HG02884 (cell line): ENCODE results near the gene MPST.

ENCODE experiments used
- ATAC-seq: cut with Tn5 transposase; IDR thresholded peaks from one replicate; pipeline ENCODE4 v1.9.1; 2021; ENCODE audit warnings: mild to moderate bottlenecking, moderate library complexity; ENCODE audit not compliant: unreplicated experiment

The MPST gene

DNA sequence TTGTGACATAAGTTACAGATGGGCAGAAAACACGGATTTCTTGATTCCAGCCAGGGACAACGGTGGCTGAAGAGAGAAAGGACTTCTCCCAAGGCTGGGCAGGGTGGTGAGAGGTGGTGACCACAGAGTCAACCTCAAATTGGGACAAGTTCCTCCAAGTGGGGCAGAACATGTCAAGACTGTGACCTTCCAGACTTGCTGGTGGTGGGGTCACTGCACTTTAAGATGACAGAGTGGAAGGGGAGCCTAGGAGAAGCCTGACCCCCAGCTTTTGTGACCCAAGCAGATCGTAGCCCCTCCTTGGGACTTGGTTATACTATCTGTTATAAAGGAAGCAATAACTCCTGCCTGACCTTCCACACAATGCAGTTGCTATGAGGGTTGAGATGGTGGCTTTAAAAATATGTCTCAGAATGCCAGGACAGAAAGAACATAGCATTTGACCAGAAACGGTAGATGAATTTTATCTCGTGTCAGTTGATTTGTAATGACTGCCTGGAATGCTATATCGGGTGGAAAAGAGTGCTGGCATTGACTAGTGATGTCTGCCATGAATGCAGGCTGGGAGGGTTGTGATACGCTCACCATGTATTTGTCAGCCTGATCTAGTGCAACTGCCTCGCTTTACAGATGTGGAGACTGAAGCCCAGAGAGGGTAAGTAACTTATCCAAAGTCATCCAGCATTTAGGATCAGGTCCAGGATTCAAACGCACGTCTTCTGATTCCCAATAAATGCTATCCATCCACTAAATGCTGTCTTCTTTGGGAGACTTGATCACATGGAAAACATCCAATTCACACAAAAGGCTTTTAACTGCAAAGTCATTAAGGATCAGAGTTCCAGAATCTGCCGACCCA lies 18.6 kb upstream of the MPST start:
- ATAC-seq = no peak

DNA sequence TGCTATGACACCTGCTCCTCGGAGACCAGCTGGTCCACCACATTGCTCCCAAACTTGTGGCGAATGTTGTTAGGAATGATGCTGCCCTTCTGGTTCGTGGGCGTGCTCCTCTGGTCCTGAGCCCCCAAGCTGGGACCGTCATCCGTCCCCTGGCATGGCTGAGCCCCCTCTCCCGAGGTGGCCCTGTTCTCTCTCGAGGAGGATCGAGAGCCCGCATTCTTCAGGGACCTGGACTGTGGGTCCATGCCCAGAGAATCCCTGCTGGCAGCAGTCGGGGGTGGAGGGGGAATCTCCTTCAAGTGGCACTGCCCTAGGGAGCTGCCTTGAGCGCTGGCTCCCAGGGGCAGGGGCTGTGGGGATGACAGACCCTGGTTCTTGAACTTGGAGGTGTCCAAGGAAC lies 17.7 kb upstream of the MPST start:
- no peak for ATAC-seq

DNA sequence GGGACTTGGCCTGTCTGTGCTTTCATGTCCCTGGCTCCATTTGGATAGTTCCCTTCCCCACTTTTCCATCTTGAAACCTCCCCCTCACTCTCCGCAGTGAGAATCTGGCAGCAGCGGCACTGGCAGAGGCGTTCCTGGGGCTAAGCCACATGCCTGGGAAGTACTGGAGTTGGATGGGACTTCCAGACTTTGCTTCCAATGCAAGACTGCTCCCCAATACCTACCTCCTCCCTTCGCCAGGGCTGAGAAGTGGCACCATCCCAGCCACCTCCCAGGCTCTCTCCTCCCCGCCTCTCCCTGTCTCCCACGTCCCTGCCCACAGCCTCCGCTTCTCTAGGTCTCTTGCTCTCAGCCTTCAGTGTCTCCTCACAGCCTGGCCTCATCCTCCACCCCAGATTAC lies 16.9 kb upstream of the MPST start:
- ATAC-seq = no peak

DNA sequence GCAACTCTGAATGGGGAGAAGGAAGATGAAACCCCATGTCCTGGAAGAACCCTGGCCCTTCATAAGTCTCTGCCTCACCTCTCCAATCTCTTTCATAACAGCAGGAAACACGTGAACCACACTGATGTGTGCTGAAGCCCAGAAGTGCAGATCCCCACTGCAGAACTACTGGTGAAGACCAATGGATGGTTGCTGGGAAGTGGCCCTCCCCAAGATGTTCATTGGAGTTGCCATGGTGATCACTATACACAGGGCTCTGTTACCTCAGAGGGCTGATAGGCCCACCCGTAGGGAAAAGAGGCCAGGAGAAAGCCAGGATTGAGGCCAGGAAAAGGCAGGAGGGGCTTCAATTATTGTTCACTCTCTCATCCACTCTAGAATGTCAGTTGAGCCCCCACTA lies 11.9 kb upstream of the MPST start:
- no peak for ATAC-seq

DNA sequence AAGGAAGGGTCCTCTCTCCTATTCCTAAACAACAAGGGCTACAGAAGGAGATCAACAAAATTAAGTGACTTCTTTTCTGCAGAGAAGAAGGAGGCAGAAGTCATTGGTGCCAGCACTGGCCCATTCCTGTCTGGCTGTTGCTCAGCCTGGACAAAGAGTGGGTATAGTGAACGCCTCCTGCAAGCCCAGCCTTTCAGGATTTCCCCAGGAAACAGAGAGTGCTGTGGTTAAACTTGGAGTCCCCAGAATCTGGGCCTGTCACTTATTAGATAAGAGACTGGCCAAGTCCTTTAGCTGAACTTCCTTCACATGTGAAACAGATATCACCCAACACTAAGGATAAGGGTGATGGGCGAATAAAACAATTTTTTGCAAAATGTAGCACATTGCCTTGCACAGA lies 11.2 kb upstream of the MPST start:
- no peak for ATAC-seq

DNA sequence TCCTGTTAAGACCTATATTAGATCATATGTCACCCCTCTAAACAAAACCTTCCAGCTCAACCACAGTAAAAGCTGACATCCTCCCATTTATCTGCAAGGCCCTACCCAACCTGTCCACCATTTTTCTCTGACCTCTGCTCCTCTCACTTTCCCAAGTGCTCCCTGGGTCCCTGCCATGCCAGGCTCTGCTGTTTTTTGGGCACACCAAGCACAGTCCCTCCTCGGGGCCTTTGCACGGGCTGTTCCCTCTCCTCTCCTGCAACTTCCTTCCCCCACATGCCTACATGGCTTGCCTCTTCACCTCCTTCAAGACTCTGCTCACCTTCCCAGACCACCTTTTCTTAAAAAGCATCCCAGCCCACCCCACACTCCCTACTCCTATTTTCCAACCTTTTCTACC lies 10.1 kb upstream of the MPST start:
- ATAC-seq = no peak

DNA sequence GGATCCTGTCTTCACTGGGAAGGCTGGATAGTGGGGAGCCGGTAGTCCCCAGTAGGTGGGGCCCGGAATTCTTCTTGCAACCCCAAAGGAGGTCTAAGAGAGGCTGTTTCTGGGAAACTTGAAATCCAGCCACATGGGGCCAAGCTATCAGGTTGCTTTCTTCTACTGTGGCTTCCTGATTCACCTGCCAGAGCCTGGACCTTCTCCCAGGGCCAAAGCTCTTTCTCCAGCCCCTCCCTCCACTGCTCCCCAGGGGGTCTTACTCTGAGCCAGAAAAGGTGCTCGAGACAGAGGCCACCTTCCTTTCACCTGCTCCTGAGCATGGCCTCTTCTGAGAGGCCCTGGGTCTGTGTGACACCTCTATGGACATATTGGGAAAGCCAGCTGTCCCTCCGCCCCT lies 9.4 kb upstream of the MPST start:
- no peak for ATAC-seq

DNA sequence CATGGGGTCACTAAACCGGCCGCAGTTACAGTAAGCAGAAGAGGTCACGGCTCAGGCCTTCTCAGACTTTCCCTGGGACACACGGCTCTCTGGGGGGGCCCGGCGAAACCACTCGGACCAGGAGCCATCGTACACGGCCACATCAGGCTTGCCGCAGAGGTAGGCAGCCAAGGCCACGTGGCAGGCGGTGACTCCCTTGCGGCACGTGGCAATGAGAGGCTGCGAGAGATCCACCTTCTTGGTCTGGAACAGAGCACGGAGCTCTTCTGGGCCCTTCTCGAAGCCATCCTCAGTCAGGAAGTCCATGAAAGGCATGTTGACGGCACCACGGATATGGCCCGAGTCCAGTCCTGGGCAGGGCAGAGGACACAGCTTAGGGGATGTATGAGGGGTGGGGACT lies 8.6 kb upstream of the MPST start:
- no peak for ATAC-seq

DNA sequence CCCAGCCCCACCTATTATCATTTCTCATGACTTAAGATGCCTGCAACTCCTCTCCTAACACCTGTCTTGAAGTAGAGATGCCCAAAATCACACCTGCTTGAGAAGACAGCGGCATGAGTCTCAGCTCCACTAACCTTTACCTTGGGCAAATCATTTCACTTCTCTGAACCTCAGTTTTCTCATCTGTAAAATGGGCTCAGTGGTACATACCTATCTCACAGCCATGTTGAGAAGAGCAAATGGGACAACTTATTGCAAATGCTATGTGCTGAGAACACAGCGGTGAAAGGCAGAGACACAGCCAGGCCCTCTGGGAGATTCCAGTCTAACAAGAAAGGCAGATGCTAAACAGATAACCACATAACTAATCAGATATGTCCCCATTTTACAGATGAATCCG lies 8.1 kb upstream of the MPST start:
- ATAC-seq = no peak

DNA sequence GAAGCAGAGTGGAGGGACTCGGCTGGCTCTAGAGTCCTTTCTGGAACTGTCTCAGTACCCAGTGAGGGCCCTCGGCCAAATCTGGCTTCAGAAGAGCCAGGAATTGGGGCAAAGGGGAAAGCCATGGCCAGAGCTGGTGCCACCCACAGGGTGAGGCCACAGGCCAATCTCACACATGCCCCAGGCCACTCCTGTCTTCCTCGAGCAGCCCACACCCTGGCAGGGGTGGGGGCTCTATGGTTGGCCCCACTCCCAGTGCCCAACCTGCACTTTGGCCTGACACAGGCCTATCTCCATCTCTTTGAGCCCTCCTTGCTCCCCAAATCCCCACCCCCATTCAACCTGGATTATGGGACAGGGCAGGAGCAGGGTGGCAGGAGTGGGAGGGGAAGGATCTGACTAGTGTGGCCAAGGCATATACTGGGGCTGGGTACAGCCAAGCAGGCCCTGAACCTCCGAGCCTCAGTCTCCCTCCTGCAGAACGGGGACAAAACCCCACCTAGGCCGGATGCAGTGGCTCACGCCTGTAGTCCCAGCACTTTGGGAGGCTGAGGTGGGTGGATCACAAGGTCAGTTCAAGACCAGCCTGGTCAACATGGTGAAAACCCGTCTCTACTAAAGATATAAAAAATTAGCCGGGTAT lies 7.2 kb upstream of the MPST start:
- ATAC-seq = no peak

DNA sequence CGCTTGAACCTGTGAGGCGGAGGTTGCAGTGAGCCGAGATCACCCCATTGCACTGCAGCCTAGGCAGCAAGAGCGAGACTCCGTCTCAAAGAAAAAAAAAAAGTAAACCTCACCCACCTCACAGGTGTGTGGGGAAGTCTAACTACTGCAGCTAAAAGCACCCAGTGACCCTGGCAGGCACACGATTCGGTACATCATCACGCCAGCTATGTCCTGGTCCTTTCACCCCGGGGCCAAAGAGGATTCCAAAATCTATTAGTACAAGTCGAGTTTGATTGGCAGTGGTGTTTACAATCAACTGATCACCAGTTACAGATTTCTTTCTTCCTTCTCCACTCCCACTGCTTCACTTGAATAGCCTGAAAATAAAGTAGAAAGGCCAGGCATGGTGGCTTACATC lies 6.6 kb upstream of the MPST start:
- no peak for ATAC-seq

DNA sequence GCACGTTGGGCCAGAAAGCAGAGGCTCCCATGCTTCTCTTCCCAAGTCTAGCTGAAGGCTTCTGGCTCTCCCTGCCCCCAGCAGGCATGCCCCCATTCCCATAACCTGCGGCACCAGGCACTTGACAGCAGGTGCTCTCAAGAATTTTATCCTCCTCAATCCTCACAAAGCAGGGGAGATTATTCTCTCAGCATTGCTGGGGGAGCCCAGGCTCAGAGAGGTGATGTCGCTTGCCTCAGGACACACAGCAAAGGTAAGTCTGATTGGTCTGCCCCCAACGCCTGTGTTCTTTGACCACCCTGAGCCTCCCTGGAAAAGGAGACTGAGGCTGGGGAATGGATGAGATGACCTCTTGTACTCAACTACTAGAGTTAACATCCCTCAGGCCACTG lies 5.1 kb upstream of the MPST start:
- ATAC-seq = no peak

DNA sequence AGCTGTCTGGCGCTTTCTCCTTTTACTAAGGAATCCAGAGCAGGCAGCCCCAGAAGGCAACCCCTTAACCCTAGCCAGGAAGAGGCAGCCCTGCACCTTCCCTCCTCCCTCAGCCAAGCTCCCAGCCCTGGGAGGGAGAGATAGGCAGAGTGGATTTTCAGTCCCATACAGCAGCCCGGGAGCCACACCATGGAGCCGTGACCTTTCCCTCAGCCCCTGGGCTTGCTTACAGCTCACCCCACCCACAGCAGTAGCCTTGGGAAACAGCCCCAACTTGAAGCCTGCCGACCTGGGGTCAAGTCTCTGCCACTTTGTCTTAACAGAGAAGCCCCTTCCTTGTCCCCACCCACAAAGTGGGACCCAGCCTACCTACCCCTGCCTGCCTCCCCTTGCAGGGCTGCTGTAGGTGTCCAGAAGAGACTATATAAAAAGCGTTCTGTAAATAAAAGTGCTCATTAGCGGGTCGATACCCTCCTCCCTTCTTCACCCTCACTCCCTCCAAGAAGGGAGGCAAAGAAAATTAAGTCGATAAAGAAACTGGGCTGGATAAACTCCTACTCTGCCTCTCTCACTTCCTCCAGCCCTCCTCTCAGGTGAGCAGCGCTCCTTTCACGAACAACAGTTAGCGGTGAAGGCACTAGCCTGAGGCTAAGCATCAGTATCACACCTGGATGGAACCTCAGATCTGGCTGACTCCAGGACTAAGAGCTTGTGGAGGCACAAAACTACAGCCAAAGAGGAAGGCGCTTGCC lies 4.5 kb upstream of the MPST start:
- ATAC-seq = no peak

DNA sequence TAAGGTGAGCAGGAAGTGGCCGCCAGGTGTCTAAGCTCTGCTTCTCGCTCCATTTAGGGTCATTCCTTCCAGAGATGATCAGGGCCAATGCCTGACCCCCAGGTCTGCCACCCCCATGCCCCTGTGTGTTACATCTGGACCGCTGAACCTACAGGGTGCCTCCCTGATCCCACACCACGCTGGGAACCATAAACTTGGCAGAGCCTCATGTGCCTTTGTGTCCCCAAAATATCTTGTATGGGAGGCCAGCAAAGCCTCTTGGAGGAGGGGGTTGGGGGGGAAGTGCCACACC lies 4.0 kb upstream of the MPST start:
- no peak for ATAC-seq

DNA sequence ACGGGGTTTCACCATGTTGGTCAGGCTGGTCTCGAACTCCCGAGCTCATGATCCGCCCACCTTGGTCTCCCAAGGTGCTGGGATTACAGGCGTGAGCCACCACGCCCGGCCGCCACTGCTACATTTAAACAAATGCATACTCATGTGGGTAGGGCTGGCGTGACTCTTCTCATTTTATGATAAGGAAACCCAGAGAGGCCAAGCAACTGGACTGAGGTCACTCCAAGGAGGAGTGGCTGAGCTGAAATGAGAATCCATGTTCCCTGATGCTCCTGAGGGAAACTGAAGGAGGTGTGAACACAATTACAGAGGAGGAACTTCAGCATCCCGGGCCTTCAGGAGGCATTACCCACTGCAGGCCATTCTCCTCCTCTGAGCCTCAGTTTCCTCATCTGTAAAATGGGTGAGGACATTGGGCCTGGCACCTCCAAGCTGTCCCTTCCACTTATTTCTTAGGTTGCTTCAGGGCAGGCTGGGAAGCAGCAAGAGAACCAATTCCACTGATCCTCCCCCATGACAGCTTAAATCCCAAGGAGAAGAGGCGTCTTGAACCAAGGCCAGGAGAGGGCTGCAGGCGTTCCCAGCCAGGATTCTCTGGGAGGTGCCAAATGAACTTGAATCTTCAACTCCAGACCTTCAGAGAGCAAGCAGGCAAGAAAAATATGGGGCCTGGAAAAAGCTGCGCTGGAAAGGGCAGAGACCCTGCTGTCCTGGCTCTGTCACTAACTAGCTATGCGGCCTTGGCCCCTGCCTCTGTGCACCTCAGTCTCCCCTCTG lies 3.2 kb upstream of the MPST start:
- ATAC-seq = no peak

DNA sequence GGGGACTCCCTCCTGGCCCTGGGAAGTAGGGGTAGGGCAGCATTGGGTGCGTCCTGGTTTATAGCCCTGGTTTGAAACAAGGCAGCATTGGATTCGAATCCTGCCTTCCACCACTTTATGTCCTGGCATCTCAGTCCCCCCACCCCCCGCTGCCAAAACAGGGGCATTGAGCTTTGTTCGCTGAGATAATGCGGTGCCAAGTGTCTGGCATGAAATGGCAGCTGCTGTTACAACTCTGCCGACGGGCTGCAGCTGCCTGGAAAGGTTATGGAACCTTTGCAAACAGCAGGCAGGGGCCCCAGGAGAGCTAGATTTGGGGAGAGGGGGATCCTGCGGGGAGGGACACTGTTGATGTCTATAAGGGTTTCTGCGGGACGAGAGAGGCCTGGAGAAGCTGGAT lies 2.2 kb upstream of the MPST start:
- ATAC-seq = no peak

DNA sequence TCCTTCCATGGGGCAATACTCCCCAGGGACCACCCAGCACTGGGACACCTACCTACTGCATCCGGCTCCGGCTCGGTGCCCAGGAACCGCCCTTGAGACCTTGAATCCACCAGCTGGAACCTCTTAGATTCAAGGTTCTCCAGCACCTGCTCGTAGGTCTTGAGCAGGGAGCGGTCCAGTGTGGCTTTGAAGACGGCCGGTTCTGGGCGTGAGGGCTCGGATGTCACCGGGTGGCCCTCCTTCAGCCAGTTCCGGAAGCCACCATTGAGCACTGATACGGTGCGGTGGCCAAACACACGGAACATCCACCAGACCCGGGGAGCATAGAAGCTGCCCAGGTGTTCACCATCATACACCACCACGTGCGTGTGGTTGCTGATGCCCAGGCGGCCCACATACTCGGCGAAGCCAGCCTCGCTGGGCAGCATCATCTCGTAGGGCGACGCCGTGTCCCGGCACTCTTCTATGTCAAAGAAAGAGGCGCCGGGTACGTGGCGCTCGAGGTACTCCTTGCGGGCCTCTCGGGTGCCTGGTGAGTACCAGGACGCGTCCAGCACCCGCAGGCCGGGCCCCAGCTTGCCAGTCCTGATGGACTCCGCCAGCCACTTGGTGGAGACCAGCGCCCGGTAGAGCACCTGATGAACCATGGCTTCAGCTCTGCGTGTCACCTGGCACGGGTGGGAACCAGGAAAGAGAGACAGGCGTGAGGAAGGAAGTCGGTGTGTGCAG lies 1.3 kb upstream of the MPST start:
- no peak for ATAC-seq

DNA sequence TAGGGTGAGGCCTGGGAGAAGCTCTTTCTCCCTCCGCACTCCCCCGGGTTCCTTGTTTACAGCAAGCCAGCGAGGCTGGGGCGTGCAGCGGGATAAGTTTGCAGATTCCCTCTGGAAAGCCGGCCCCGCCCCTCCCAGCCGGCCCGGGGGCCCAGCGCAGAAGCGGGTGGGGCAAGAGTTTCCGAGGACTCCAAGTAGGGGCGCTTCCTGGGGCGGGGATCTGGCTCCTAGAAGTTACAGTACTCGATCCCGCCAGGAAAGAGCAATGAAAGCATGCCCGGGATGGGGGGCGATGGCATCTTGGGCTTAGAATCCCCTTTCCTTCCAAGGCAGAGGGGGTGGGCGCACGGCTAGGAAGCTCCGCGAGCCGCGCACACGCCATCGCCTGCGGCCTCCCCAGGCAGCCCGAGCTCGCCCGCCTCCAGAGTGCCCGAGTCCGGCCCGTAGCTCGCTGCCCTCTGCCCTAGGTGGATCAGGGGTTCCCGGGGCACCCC lies 680 bp upstream of the MPST start:
- no peak for ATAC-seq

DNA sequence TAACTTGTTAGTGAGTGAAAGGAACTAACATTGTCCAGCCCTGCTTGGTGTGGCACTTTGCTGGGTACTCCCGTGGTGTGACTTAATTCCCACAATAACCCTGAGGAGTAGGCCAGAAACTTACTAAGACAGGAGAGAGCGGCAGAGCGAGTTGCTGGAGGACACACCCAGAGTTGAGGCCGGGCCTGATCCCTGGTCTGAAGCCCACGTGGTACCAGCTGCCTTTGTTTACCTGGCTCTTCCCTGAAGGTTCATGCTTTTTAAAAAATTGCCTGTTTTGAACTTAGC lies 594 bp downstream of the MPST start:
- no peak for ATAC-seq

DNA sequence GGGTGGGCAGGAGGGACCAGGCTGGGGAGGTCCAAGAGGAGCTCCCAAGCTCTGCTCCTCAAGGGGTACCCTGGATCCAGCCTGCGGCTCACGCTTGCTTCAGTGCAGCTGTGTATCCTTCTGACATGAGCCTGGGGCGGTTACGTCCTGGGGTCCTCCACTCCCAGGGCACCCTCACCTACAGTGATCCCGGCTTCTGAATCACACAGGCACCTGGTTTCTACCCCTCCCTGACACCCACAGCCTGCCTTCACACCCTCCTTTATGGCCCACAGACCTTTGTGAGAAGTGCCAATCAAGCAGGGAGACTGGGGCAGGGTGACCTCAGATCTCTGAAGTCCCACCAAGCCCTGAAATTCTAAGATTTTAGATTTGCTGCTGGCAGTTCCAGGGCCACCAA lies 1.5 kb downstream of the MPST start:
- no peak for ATAC-seq
